NCI-H748 (cell line): ENCODE data around the gene TSSK6.
A peak's percentile ranks its signal among the peaks of the same experiment; 100 is the strongest.
"Not testable (repeated sequence)": the region's sequence is repeated elsewhere in the genome, so short reads cannot be mapped to it uniquely, and the experiment has no call there.

Source experiments
- DNase-seq: peaks from one replicate; lab custom pipeline; 2025; ENCODE audit not compliant: unreplicated experiment; lab: John Stamatoyannopoulos, UW

Gene TSSK6

GRCh38 chr19:19488875-19489690 lies 26.3 kb downstream of the TSSK6 start:
- DNase-seq, result peak; percentile 69

- DNase-seq, result no peak
Observed at GRCh38 chr19:19487950-19488874, 27.1 kb downstream of the TSSK6 start.

- DNase-seq, result no peak
Observed at GRCh38 chr19:19487077-19487949, 28.0 kb downstream of the TSSK6 start.

GRCh38 chr19:19486343-19487076 lies 28.8 kb downstream of the TSSK6 start:
- DNase-seq, result no peak

- no peak for DNase-seq
Observed at GRCh38 chr19:19485998-19486290, 29.4 kb downstream of the TSSK6 start.

- no peak for DNase-seq
Observed at GRCh38 chr19:19485161-19485997, 30.0 kb downstream of the TSSK6 start.

- no peak for DNase-seq
Observed at GRCh38 chr19:19482809-19483596, 32.3 kb downstream of the TSSK6 start.

GRCh38 chr19:19480688-19481087 lies 34.7 kb downstream of the TSSK6 start:
- DNase-seq, result no peak

- peak; percentile 42 for DNase-seq
Observed at GRCh38 chr19:19477705-19478383, 37.5 kb downstream of the TSSK6 start.

- DNase-seq, result no peak
Observed at GRCh38 chr19:19475849-19476828, 39.2 kb downstream of the TSSK6 start.

GRCh38 chr19:19475015-19475765 lies 40.2 kb downstream of the TSSK6 start:
- no peak for DNase-seq

GRCh38 chr19:19472106-19472505 lies 43.2 kb downstream of the TSSK6 start:
- not testable (repeated sequence) for DNase-seq

GRCh38 chr19:19471682-19472081 lies 43.7 kb downstream of the TSSK6 start:
- DNase-seq, result no peak

GRCh38 chr19:19470579-19470978 lies 44.8 kb downstream of the TSSK6 start:
- DNase-seq, result no peak

- no peak for DNase-seq
Observed at GRCh38 chr19:19468424-19469050, 46.8 kb downstream of the TSSK6 start.

GRCh38 chr19:19466201-19466600 lies 49.1 kb downstream of the TSSK6 start:
- no peak for DNase-seq
